NCI-H526 (cell line): ENCODE measurements around the gene FRYL.
"Not testable (repeated sequence)": the region's sequence is repeated elsewhere in the genome, so short reads cannot be mapped to it uniquely, and the experiment has no call there.

ENCODE experiments used
- DNase-seq, 2 experiments: peaks; one replicate each; lab custom pipeline; 2025; lab: John Stamatoyannopoulos, UW

Gene FRYL

DNA sequence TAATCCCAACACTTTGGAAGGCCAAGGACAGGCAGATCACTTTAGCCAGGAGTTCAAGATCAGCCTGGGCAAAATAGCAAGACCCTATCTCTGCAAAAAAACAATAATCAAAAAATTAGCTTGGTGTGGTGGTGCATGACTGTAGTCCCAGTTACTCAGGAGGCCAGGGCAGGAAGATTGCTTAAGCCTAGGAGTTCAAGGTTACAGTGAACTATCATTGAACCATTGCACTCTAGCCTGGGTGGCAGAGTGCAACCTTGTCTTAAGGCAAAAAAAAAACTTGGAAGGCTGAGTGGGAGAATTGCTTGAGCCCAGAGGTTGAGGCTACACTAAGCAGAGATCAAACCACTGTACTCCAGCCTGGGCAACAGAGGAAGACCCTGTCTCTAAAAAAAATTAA is 5.2 kb upstream of the FRYL start:
- no peak for DNase-seq

DNA sequence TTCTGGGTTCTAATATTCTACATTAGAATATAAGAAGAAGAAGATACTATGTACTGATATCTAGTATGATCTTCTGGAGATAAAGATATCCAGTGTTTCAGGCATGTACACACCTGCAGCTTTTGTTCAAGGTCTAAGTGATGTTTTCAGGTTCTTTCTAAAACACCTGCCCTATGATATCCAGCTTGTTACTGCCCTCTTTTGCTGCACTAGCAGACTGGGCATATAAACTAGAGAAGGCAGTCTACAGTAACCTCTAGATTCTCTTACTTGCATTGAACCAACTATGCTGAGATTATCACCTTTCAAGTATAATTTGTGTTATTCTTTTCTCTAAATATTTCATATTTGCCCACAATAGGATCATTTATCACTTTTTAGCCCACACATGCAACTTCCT is 1.9 kb upstream of the FRYL start:
- DNase-seq, result peak in 1 of 2 experiments; percentile 31

DNA sequence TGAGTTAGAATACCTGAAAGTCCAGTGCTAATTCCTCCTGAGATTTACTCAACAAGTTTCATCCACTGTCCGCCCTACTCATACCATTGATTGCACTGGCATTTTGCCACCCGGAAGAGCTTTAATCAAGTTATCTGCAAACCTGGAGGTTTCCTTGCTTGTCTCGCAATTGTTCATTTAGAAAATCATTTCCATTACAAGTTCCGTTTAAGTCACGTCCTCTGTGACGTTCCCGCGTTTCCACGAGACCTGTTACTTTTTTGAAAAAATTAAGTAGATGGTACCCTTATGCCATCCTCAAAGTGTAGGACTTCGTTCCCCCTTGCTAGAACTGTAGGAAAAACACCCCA is 761 bp upstream of the FRYL start:
- DNase-seq, result no peak

DNA sequence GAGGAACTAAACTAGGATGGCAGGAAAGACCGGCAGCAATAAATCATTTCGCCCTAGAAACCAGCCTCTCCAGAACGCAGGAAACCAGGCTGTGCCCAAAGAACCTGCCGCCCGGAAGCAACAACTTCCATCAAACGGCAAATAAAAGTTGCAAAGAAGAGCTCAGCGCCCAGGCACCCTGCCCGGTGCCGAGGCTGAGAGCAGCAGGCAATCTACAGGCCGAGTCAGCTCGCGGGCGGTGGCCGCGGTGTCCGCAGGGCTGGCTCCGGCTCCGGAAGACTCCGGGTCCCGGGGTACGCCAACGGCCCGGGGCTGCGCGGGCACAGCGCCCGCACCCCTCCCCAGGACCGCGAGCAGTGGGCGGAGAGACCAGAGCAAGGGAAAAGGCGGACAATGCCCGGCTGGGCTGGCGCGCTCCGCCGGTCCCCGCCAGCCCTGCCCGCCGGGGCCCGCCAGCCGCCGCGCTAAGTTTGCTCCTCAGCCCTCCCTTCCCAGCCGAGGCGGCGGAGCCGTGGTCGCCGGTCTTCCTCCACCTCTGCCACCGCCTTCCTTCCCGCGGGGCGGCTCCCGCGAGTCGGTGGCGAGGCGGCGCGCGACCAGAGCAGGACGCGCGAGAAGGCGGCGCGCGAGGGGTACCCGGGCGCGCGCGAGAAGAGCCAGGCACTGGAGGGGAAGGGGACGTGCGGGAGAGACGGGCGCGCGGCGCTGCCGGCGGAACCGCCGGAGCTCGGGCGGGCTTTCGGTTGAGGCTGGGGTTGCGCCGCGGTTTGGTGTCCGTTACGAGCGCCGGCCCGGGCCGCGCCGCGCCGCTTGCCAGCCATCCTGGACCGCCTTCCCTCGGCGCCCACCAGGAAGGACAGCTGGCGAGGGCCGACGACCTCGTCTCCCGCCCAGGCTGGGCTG is 733 bp downstream of the FRYL start:
- DNase-seq, result peak in 1 of 2 experiments; percentile 75

DNA sequence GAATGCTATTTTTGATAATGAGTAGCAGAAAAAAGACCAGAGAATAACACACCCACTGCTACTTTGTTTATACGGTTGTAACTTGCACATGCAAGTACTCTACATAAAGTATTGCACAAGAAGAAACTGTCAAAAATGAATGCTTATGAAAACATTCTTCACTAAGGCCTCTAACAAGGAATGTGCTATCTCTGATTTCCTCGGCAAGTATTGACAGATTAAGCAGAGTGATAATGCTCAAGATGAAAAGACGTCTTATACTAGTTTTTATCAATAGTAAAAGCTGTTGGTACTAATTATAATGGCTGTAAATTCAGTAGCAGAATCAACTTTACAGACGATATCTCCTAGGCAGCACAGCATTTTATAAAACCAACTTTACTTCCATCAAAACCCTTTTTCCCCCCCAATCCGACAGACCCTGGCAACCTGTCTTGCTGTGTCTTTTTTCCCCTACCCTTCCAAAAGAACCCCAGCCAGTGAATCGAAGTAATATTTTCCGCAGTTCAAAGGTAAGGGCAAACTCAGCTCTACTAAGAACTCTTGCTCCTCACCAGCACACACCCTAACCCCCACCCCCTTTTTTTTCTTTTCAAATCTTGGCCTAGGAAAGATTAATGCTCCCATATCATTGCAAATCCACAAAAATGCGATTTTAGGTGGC is 1.5 kb downstream of the FRYL start:
- peak in 1 of 2 experiments; percentile 41 for DNase-seq

DNA sequence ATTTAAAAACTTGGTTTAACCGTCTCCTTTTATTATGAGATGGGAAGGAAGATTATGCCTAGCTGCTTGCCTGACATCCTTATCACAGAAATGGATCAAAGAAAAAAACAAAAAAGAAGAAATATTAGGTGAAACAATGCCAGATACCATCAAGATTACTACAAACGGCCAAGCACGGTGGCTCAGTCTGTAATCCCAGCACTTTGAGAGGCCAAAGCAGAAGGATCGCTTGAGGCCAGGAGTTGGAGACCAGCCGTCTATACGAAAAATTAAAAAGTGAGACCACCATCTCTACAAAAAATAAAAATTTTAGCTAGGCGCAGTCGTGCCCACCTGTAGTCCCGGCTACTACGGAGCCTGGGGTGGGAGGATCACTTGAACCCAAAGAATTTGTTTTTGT is 2.3 kb downstream of the FRYL start:
- no peak for DNase-seq

DNA sequence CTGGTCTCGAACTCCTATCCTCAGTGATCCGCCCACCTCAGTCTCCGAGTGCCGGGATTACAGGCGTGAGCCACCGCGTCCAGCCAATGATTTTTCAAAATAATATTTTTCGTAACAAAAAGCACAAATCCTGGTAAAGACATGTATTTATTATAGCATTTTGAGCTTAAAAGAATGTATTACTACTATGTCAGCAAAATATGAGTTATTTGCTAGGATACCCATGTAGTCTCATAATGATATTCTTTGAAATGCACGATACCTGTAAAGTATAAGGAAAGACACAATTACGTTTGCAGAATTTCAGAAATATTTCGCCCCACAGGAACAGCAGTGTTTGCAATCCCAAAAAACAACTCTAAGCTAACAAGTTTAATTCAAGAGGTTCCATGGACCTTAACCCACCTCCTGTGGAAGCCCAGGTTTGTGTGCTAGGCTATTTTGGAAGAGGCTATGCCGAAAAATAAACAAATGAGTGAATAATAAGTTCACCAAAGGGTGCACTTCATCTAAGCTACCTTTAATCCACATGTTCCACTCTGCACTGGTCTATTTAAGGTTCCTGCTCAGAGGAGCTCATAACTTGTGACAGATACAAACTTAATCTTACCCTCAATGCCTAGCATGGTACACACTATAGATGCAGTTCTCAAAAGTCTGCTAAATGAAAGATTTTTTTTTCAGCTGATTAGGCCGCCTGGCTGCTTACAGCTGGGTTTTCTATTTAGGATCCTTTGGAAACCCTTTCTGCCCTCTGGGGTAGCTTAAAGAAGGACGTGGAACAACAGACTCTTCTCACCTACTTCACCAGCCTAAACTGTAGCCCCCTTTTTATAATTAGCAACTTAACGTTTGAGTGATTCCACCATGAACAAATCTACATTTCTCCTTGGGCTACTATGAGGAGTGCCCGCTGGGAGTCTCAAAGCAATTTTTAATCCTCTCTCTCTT is 5.0 kb downstream of the FRYL start:
- DNase-seq, result peak in 1 of 2 experiments; percentile 24

DNA sequence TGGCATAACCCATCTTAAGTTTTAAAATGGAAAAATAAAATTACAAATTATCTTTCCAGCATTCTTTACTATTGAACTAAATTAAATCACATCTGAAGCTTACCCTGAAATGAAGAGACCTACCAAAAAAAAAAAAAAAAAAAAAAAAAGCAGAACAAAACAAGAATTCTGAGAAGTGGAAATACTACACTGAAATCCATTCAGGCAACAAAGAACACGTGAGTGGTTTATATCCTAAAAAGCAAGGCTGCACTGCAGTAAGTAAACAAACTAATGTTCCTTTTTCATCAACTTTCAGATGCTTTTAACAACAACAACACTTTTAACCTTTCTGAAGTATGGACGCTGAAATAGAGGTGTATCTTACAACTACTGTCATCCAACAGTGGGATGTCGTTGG is 7.5 kb downstream of the FRYL start:
- DNase-seq, result no peak

DNA sequence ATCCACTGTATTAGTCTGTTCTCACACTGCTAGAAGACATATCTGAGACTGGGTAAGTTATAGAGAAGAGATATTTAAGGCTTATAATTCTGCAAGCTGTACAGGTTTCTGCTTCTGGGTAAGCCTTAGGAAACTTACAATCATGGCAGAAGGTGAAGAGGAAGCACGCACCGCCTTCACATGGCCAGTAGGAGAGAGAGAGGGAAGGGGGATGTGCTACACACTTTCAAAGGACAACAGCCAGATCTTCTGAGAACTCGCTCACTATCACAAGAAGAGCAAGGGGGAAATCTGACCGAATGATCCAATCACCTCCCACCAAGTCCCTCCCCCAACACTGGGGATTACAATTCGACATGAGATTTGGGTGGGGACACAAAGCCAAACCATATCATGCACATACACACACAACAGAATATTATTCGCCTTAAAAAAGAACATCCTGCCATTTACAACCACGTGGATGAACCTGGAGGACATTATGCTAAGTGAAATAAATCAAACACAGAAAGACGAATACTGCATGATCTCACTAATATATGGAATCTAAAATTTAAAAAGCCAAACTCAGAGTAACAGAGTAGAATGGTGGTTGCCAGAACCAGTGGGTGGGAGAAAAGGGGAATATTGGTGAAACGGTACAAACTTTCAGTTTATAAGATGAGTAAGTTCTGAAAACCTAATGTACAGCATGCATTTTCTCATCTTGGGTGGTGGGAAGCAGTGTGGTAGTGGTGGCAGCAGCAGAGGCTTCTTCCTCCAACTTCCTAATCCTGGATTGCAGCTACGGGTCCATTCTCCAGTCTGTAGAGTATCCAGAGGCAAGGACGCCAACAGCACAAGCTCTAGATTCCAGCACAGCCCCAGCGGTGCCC is 12.8 kb downstream of the FRYL start:
- DNase-seq, result no peak

DNA sequence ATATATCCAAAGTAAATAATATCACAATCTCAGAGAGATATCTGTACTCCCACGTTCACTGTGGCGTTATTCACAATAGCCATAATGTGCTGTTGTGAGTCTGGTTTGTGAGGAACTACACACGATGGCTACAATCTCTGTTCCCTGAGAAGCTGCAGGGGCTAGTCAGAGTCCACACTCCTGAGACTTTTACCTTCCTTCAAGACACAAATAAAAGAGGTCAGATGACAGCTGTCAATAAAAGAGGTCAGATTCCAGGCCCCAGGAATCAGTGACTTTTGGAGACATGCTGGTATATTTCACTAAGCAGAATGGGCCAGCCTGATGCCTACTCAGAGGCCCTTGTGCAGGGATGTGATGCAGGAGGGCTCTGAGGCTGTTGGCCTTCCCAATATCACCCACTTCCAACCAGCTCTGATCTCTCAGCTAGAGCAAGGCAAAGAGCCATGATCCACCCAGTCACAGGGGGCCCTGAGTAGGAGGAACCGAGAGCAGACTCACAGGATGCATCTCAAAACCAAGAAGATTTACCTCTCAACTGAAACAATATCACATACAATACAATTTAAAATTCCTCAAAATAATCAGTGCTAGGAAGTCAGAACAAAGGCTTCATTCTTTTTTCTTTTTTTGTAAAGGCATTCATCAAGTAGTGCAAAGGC is 13.8 kb downstream of the FRYL start:
- DNase-seq, result no peak

DNA sequence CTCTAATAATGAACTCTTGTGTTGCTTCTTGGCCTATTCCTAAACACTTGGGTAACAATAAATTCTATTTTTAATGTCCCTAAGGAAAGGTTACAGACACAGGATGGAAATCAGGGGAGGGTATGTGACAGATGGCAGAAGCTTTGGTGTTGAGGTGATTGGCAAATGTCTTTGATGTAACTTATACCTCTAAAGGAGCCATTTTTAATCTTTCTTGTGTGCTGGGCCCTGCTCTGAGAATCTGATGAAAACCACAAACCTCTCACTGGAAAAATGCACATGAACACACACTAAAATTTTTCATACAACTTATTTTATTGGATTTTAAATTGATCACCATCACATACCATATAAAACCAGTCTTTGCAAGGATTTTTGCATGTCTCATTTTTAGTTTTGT is 17.7 kb downstream of the FRYL start:
- no peak for DNase-seq

DNA sequence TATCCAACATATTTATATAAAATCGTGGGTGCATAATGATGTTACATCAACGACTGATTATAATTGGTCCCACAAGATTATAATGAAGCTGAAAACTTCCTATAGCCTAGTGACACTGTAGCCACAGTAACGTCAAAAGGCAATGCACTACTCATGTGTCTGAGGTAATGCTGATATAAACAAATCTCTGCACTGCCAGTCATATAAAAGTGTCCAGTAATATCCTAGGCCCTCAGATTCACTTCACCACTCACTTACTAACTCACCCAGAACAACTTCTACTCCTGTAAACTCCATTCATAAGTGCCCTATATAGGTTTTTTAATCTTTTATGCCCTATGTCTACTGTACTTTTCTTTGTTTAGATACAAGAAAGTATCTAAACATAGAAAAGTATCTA is 18.8 kb downstream of the FRYL start:
- no peak for DNase-seq

DNA sequence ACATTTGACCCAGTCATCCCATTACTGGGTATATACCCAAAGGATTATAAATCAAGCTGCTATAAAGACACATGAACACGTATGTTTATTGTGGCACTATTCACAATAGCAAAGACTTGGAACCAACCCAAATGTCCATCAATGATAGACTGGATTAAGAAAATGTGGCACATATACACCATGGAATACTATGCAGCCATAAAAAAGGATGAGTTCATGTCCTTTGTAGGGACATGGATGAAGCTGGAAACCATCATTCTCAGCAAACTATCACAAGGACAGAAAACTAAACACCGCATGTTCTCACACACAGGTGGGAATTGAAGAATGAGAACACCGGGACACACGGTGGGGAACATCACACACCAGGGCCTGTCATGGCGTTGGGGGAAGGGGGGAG is 21.4 kb downstream of the FRYL start:
- not testable (repeated sequence) for DNase-seq

DNA sequence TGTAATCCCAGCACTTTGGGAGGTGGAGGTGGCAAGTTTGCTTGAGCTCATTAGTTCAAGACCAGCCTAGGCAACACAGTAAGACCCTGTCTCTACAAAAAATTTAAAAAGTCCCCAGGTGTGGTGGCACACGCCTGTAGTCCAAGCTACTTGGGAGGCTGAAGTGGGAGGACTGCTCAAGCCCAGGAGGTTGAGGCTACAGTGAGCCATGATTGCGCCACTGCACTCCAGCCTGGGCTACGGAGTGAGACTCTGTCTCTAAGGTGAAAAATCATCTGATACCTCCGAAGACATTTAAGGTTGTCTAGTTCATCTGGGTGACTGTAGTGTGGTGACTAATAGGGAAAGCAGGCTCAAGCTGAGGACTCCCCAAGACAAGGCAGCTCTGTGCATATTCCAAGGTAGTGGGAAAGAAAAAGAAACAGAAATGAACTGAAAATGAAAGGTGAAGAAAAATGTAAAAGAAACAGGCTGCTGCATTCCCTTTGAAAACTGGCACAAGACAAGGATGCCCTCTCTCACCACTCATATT is 23.3 kb downstream of the FRYL start:
- no peak for DNase-seq

DNA sequence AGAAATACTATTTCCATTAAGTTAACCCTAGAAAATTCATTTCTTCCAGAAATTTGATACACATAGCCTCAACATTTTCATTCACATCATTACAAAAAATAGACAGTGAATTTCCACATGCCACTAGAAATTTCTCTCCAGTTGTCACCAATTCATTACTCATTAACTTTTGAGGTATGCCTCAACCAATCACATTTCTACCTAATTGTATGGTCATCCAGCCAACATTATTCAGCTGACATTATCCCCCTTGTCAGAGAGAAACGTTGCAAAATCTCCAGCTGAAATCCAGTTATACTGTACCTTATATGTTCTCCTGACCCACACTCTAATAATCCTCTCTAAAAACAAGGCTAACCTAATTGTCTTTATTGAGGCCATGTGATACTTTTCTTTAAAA is 24.8 kb downstream of the FRYL start:
- DNase-seq, result no peak

DNA sequence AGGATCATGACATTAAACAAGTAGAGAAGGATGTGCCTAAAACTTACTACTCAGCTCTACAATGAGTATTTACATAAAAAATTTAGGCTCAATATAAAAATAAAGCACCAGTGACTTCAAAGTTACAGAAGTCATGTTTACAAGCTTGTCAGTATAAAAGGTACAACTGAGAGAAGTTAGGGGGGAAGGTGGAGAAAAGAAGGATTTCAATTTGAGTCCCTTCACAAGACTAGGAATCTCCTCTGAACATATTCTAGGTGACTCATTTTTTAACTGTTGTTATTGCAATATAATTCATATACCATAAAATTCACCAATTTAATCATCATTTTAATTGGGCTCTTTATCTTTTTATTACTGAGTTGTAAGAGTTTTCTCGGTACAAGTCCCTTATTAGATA is 26.9 kb downstream of the FRYL start:
- no peak for DNase-seq

DNA sequence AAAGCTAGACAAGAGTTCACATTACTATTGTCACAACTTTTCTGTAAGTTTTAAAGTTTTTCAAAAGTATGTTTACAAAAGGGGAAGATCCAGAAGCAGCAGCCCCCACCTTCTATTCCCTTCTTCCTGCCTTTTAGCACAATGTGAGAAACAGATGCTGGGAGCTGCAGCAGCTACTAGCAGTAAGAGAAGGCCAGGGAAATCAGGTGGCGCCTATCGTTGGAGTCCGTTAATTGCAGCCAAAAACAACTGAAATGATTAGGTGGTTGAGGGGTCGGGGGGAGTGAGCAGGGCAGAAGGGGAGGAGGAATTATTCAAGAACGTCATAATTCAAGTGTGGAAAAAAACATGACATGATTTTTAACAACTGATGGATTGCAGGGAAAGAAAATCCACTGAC is 27.4 kb downstream of the FRYL start:
- DNase-seq, result no peak

DNA sequence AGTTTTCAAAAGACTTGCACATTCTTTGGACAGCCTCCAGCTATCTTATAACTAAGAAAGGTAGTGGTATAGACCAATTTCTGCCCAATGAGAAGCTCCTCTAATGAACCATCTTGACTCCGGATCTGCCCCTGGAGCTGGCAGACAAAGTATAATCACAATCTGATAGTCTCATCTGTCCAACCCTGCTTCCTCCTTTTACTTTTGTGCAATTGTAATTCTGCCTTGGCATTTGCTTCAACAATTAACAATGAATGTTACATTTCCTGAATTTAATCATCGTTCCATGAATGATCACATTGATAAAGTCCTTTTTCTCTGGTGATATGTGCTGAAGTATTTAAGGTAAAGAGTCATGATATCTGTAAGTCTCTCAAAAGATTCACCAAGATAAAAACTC is 27.8 kb downstream of the FRYL start:
- DNase-seq, result no peak

DNA sequence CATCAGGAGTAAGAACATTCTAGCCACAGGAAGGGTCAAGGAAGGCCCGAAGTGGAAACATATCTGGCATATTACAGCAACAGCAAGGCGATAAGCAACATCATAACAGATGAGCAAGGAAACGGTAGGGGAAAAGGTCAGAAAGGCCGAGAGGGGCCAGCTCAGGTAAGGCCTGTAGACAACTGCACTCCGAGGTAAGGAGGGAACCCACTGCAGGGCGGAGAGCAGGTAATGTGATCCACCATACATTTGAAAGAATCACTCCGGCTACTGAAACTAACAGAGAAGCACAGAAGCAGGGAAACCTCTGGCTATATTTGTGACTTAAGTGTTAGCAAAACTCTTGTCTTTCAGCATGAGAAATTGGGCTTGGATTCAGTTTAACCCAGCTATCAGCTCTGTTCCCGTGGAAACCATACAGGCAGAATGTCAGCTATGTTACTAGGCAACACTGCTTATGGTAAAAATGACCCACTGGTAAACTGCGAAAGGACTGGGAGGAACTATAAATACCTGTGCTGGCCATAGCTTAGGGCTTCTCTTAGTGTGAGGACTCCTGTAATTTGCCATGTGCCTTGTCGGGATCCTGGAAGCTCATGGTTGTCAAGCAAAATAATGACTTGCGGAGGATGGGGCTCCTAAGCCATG is 31.0 kb downstream of the FRYL start:
- no peak for DNase-seq
